HG02571 (cell line): ENCODE results near the gene MAGEB6B.
"Not testable (repeated sequence)": the region's sequence is repeated elsewhere in the genome, so short reads cannot be mapped to it uniquely, and the experiment has no call there.

Experiments used
- ATAC-seq: cut with Tn5 transposase; IDR thresholded peaks from one replicate; pipeline ENCODE4 v1.9.1; 2021; ENCODE audit warnings: mild to moderate bottlenecking, moderate library complexity; ENCODE audit not compliant: unreplicated experiment

The MAGEB6B gene, protein sequence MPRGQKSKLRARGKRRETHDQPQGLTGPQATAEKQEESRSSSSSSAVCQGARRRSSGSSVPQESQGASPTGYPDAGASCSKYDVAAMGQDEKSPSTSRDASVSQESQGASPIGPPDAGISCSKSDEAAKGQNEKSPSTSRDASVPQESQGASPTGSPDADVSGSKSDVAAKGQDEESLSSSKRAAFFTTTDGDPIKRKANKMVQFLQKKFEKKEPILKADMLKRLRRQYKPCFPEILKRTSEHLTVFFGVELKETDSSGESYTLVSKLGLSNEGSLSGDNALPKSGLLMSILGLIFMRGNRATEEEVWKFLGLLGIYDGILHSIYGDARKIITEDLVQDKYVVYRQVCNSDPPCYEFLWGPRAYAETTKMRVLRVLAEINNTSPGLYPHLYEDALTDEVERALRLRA

DNA sequence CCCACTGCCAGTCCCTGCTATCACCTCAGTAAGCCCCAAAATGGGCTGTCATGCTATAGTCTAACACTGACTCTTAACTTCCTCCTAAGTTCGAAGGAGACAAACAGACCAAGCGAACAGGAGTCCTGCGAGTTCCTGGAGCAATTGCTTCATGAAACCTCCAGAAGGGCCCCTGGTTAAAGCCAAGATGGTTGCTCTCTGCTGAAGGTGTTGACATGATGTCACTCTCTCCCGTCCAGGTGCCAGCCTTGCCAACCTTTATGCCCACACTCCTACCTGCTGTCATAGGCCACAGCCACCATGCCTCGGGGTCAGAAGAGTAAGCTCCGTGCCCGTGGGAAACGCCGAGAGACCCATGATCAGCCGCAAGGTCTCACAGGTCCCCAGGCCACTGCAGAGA lies at the start of gene MAGEB6B:
Gene MAGEB6B, plus strand, starts transcription at position 301 of the 400 bp plus-strand sequence. Its CDS starts 0 bp downstream, at position 301.
- ATAC-seq: no peak

DNA sequence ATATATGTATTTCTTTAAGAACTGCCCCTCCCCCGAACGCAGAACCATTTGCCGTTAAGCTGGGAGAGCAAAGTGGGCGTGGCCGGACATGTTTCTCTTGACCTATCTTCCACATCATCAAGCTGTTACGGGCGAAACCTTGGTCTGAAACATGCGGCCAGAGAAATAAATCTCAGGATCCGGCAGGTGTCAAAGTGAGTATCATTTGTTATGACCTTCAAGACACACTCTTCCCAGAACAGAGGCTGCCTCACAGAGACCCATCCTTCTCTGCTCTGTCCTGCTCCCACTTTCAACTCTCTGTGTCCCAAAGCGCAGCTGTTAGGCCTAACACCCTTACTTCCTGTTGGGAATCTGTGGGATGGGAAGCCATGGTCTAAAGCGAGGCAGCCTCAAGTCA lies 22.1 kb upstream of the MAGEB6B start, which contains the start of gene MAGEB18:
Gene MAGEB18, plus strand, starts transcription at position 70 of the 400 bp plus-strand sequence. CDS start 643 bp downstream, outside the sequence.
- no peak for ATAC-seq

DNA sequence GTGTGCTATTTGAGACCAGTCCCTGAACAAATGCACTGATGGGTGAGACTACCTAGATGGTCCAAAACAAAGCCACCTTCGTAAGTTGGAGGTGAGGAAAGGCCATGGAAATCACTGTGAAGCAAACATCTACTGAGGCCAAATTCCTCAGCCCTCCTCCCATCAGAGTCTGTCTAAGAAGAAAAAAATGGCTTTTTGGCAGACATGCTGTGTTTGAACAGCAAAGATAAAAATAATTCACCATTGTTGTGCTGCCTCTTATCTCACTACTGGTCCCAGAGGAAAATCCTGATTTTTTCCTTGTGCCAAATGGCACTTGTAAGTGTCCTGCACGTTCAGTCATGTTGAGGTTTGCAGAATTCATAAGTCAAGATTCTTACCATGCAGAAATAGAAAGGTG lies 14.4 kb upstream of the MAGEB6B start:
- no peak for ATAC-seq

DNA sequence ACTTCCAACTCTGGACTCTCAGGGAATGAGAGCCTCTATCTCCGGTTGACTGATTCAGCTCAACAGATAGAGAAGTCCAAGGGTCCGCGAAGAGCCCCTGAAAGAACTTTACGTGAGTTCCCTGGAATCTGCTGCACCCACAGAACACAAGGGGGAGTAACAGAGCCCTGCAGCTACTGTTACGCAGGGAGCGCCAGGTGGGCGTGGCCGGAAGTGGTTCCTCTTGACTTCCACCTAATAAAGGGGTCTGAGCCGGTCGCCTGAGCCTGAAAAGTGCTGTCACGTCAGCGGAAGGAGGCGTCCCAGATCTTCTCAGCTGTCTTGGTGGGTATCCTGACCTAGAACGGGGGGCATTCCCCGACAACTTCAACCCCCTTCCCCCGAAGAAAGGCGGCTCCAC lies 31.8 kb downstream of the MAGEB6B start, which contains the start of gene MAGEB6:
Gene MAGEB6, plus strand, starts transcription at position 237 of the 400 bp plus-strand sequence. CDS start 1,407 bp downstream, outside the sequence.
- ATAC-seq: no peak

DNA sequence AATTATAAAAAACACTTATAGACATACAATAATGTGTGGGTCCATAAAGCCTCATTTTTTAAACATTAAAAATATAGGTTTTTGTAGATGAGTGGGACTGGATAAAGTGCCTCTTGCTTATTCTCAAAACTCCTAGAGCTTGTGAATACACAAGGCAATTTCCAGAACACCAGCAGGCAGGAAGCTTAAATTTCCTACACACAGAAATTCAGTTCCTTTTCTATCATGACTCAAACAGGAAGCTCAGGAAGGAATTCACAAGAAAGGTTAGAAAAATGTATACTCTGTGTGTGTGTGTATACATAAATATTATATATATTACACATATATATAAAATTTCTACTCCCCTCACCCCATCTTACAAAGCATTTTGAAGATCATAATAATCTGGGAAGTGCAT lies 43.2 kb downstream of the MAGEB6B start:
- ATAC-seq: no peak

DNA sequence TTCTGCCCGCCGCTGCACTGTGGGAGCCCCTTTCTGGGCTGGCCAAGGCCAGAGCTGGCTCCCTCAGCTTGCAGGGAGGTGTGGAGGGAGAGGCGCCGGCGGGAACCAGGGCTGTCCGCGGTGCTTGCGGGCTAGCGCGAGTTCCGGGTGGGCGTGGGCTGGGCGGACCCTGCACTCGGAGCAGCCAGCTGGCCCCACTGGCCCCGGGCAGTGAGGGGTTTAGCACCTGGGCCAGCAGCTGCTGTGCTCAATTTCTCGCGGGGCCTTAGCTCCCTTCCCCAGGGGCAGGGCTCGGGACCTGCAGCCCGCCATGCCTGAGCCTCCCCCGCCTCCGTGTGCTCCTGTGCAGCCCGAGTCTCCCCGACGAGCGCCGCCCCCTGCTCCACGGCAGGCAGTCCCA lies 44.3 kb downstream of the MAGEB6B start:
- ATAC-seq: not testable (repeated sequence)

DNA sequence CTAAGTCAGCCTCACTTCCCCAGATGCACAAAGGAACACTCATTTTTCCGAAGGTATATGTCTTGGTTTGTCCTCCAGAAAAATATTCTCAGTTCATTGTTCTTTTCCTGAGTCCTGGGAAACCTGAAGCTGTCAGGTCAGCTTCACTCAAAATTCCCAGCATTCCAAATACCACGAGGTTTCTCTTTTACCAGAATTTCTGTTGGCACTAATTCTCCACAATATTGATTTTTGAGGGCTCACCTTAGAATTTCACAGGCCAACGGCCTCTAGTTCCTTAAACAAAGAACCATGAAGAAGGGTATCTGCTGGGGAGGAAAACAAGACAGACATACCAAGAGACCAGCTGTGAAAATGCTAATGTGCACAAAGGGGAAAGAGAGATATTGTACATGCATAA lies 47.6 kb downstream of the MAGEB6B start:
- no peak for ATAC-seq
